GM21360 (cell line): ENCODE measurements around the gene DOP1B.
A peak's percentile ranks its signal among the peaks of the same experiment; 100 is the strongest.
"Not testable (repeated sequence)": the region's sequence is repeated elsewhere in the genome, so short reads cannot be mapped to it uniquely, and the experiment has no call there.

Experiments used
- ATAC-seq: cut with Tn5 transposase; IDR thresholded peaks from one replicate; pipeline ENCODE4 v1.9.1; 2021; ENCODE audit warnings: mild to moderate bottlenecking, moderate library complexity; ENCODE audit not compliant: unreplicated experiment

DOP1B gene

DNA sequence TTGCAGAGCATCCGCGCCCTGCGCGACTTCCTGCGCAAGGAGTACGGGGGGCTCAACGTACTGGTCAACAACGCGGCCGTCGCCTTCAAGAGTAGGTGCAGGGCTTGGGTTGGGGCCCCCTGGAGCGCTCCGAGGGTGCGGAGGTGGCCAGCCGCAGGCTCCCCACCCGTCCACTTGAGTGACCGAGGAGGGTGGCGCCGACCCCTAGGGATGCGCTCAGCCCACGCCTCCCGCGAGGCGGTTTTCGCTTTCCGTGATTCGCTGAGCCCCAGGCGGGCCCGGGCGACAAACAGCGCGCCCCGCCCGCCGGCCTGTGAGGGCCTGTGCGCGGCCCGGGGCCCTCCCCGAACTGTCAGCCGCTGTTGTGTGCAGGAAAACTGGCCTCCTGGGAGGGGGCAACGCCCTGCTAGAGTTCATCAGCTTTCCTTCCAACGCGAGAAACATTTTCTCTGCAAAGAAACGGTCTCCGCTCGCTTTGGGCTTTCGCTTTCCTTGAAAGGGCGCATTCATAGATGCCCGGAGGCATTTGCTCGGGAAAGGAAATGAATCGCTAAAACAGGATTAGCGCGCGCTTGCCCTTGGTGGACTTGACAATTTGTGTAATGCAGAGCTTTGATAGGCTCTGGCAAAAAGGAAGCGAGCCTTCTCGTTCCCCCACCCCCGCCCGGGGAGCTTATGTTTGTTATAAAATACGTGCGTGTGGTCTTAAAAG is 21.1 kb upstream of the DOP1B start:
- peak; percentile 55 for ATAC-seq

GRCh38 chr21:36139791-36140190 is 16.8 kb upstream of the DOP1B start:
- ATAC-seq, result not testable (repeated sequence)

GRCh38 chr21:36141513-36141925 is 15.1 kb upstream of the DOP1B start:
- ATAC-seq, result peak; percentile 79

- ATAC-seq, result not testable (repeated sequence)
Observed at GRCh38 chr21:36144233-36144632, 12.4 kb upstream of the DOP1B start.

GRCh38 chr21:36145259-36145658 is 11.4 kb upstream of the DOP1B start:
- ATAC-seq, result no peak

- no peak for ATAC-seq
Observed at GRCh38 chr21:36147911-36148310, 8.7 kb upstream of the DOP1B start.

DNA sequence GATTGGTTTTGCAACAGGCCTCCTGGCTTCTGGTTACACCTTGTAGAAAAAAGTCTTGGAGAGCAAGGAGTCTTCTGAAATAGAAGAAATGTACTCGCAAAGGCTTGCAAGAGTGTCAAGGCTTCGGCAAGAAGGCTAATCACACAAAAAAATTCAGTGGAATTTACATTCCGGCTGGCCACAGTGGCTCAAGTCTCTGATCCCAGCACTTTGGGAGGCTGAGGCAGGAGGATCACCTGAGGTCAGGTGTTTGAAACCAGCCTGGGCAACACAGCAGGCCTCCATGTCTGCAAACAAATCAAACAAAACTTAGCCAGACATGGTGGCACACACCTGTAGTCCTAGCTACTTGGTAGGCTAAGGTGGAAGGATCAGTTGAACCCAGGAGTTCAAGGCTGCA is 7.7 kb upstream of the DOP1B start:
- ATAC-seq, result no peak

DNA sequence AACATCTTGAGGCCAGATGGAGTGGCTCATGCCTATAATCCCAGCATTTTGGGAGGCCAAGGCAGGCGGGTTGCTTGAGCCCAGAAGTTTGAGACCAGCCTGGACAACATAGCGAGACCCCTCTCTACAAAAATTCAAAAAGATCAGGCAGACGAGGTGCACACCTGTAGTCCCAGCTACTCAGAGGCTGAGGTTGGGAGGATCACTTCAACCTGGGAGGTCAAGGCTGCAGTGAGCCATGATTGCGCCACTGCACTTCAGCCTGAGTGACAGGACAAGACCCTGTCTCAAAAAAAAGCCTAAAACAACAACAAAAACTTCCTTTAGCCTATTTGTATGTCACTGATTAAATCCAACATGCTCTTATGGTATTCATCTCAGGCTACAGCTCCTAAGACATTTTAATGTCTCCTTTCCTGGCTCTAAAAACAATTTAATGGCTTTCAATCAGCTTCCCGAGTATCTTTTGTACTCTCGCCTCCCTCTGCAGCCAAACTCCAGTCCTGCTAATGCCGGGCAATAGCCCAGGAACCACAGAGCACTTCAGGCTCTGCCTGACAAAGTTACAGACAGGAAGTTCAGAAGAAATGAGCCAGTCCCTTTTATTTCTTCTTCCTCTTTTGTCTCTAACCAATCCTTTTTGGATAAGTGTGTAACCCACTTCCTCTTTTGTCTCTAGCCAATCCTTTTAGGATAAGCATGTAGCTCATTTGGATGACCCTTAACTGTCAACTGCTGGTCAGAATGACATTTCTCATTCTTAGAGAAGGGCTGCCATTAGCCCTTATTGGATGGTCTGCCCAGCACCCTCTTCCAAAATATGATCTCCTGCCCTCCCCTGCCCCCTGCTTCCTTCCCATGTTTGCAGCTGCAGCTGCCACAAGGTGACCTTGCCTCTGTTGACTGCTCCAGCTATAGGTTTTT is 6.6 kb upstream of the DOP1B start:
- ATAC-seq, result no peak

- no peak for ATAC-seq
Observed at GRCh38 chr21:36155603-36156338, 853 bp upstream of the DOP1B start.

- peak; percentile 84 for ATAC-seq
Observed at GRCh38 chr21:36156339-36156814, 247 bp upstream of the DOP1B start.

- ATAC-seq, result no peak
Observed at GRCh38 chr21:36159356-36159921, 2.8 kb downstream of the DOP1B start.

DNA sequence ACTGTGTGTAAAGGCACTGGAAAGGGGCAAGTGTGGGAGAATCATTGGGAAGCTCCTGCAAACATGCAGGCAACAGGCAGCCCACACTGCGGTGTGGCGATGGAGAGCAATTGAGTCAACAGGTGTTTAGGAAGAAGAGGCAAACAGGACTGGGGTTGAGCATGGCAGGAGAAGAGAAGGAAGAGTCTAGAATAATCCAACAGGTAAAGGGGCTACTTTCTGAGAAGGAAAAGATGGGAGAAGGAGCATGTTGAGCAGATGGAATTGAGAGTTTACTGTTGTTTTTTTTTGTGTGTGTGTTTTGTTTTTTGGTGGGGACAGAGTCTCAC is 4.2 kb downstream of the DOP1B start:
- ATAC-seq, result no peak

DNA sequence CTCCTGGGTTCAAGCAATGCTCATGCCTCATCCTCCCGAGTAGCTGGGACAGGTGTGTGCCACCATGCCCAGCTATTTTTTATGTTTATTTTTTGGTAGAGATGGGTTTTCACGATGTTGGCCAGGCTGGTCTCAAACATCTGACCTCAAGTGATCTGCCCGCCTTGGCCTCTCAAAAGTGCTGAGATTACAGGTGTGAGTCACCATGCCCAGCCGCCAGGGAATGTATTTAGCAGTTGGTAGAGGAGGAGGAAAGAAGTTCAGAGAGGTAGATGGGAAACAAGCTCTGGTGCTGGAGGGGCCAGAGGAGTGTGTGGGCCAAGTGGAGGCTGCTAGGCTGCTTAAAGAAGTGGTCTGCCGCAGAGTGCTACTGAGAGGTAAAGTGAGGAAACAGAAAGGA is 6.0 kb downstream of the DOP1B start:
- no peak for ATAC-seq

- ATAC-seq, result no peak
Observed at GRCh38 chr21:36163750-36164741, 7.4 kb downstream of the DOP1B start.

DNA sequence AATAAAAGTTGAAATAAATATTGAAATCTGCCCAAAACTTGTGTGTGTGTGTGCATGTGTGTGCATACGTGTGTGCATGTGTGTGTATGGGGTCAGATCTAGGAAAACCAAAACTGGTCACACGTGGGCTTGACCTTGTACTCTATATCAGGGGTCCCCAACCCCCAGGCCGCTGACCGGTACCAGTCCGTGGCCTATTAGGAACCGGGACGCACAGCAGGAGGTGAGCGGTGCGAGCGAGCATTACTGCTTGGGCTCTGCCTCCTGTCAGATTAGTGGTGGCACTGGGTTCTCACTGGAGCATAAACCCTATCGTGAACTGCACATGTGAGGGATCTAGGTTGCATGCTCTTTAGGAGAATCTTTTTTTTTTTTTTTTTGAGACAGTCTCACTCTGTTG is 8.7 kb downstream of the DOP1B start:
- ATAC-seq, result no peak

DNA sequence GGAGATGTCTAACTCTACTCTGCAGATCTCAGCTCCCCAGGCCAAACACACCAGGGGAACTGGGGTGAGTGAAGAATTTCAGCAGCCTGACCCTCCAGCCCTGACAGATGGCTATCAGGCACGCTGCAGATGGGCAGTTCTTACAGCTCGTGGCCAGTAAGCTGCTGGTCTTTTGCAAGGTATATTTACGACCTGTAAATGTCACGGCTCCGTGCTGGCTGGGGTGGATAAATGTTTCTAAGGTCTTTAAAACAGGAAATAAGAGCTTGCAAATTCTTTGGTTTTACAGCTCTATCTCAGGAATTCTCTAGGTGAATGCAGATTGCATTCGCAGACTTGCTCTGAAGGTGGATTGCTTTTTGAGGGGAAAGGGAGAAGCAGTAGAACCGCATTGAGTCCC is 10.1 kb downstream of the DOP1B start:
- no peak for ATAC-seq

DNA sequence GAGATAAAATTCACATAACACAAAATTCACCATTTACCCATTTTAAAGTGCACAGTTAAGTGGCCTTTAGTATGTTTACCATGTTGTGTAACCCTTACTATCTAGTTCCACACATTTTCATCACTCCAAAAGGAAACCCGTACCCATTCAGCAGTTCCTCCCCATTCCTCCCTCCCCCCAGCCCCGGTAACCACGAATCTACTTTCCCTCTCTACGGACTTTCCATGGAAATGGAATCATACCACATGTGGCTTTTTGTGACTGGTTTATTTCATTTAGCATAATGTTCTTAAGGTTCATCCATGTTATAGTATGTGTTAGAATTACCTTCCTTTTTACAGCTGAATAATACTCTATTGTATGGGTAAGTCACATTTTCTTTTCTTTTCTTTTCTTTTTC is 10.9 kb downstream of the DOP1B start:
- ATAC-seq, result no peak

GRCh38 chr21:36169470-36170128 is 13.0 kb downstream of the DOP1B start:
- no peak for ATAC-seq

- ATAC-seq, result no peak
Observed at GRCh38 chr21:36170823-36171222, 14.2 kb downstream of the DOP1B start.
